Activated CD8-positive, alpha-beta memory T cell treated with anti-CD3 and anti-CD28 coated beads for 4 hours (primary cell): ENCODE measurements around the gene USP17L24.
"Not testable (repeated sequence)": the region's sequence is repeated elsewhere in the genome, so short reads cannot be mapped to it uniquely, and the experiment has no call there.

Source experiments
- DNase-seq, 2 donors: peaks; one replicate each; pipeline ENCODE4 v3.0.0-alpha.2; 2020; ENCODE audit warnings: low read depth in 2 of 2

The USP17L24 gene, protein sequence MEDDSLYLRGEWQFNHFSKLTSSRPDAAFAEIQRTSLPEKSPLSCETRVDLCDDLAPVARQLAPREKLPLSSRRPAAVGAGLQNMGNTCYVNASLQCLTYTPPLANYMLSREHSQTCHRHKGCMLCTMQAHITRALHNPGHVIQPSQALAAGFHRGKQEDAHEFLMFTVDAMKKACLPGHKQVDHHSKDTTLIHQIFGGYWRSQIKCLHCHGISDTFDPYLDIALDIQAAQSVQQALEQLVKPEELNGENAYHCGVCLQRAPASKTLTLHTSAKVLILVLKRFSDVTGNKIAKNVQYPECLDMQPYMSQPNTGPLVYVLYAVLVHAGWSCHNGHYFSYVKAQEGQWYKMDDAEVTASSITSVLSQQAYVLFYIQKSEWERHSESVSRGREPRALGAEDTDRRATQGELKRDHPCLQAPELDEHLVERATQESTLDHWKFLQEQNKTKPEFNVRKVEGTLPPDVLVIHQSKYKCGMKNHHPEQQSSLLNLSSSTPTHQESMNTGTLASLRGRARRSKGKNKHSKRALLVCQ

DNA sequence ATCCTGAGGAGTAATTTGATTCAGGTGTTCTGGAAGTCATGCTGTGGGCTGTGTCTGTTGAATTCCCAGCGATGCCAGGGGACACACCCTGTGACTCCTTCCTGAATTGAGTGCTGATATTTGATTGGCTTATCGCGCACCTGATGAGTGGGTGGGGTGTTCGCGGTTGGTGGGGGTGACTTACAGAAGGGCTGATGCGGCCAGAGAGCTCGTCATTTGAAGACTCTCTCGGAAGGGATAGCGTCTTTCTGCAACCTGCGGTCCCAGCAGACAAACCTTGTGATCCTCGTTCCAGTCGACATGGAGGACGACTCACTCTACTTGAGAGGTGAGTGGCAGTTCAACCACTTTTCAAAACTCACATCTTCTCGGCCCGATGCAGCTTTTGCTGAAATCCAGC, at the start of gene USP17L24:
Gene USP17L24, plus strand, starts transcription at position 301 of the 400 bp plus-strand sequence. Its CDS starts 0 bp downstream, at position 301.
- DNase-seq: not testable (repeated sequence)

DNA sequence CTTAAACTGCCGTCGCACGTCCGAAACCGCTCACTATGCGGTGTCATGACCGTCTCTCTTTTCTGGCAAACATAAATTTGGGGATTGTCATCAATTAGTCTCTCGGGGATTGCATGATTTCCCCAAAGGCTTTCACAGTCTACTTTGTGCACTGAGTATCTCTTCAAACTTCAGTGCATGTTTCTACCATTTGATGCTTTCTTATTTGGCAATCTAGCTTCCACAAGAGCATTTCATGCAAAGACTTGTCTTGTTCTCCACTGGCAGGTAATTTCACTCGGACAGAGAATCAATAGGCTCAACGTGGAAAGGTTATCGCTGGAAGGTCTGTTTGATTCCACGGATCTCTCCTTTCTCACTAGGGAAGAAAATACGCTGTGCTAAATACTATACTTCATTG, 774 bp upstream of the USP17L24 start:
- not testable (repeated sequence) for DNase-seq

DNA sequence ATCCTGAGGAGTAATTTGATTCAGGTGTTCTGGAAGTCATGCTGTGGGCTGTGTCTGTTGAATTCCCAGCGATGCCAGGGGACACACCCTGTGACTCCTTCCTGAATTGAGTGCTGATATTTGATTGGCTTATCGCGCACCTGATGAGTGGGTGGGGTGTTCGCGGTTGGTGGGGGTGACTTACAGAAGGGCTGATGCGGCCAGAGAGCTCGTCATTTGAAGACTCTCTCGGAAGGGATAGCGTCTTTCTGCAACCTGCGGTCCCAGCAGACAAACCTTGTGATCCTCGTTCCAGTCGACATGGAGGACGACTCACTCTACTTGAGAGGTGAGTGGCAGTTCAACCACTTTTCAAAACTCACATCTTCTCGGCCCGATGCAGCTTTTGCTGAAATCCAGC, 4.6 kb downstream of the USP17L24 start, which contains the start of gene USP17L25:
Gene USP17L25, plus strand, starts transcription at position 301 of the 400 bp plus-strand sequence. Its CDS starts 0 bp downstream, at position 301.
- DNase-seq: not testable (repeated sequence)

DNA sequence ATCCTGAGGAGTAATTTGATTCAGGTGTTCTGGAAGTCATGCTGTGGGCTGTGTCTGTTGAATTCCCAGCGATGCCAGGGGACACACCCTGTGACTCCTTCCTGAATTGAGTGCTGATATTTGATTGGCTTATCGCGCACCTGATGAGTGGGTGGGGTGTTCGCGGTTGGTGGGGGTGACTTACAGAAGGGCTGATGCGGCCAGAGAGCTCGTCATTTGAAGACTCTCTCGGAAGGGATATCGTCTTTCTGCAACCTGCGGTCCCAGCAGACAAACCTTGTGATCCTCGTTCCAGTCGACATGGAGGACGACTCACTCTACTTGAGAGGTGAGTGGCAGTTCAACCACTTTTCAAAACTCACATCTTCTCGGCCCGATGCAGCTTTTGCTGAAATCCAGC, 9.4 kb downstream of the USP17L24 start, which contains the start of gene USP17L26:
Gene USP17L26, plus strand, starts transcription at position 301 of the 400 bp plus-strand sequence. Its CDS starts 0 bp downstream, at position 301.
- not testable (repeated sequence) for DNase-seq

DNA sequence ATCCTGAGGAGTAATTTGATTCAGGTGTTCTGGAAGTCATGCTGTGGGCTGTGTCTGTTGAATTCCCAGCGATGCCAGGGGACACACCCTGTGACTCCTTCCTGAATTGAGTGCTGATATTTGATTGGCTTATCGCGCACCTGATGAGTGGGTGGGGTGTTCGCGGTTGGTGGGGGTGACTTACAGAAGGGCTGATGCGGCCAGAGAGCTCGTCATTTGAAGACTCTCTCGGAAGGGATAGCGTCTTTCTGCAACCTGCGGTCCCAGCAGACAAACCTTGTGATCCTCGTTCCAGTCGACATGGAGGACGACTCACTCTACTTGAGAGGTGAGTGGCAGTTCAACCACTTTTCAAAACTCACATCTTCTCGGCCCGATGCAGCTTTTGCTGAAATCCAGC, 14.1 kb downstream of the USP17L24 start, which contains the start of gene USP17L5:
Gene USP17L5, plus strand, starts transcription at position 301 of the 400 bp plus-strand sequence. Its CDS starts 0 bp downstream, at position 301.
- not testable (repeated sequence) for DNase-seq

DNA sequence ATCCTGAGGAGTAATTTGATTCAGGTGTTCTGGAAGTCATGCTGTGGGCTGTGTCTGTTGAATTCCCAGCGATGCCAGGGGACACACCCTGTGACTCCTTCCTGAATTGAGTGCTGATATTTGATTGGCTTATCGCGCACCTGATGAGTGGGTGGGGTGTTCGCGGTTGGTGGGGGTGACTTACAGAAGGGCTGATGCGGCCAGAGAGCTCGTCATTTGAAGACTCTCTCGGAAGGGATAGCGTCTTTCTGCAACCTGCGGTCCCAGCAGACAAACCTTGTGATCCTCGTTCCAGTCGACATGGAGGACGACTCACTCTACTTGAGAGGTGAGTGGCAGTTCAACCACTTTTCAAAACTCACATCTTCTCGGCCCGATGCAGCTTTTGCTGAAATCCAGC, 18.9 kb downstream of the USP17L24 start, which contains the start of gene USP17L27:
Gene USP17L27, plus strand, starts transcription at position 301 of the 400 bp plus-strand sequence. Its CDS starts 0 bp downstream, at position 301.
- not testable (repeated sequence) for DNase-seq

DNA sequence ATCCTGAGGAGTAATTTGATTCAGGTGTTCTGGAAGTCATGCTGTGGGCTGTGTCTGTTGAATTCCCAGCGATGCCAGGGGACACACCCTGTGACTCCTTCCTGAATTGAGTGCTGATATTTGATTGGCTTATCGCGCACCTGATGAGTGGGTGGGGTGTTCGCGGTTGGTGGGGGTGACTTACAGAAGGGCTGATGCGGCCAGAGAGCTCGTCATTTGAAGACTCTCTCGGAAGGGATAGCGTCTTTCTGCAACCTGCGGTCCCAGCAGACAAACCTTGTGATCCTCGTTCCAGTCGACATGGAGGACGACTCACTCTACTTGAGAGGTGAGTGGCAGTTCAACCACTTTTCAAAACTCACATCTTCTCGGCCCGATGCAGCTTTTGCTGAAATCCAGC, 23.6 kb downstream of the USP17L24 start, which contains the start of gene USP17L28:
Gene USP17L28, plus strand, starts transcription at position 301 of the 400 bp plus-strand sequence. Its CDS starts 0 bp downstream, at position 301.
- DNase-seq: not testable (repeated sequence)

DNA sequence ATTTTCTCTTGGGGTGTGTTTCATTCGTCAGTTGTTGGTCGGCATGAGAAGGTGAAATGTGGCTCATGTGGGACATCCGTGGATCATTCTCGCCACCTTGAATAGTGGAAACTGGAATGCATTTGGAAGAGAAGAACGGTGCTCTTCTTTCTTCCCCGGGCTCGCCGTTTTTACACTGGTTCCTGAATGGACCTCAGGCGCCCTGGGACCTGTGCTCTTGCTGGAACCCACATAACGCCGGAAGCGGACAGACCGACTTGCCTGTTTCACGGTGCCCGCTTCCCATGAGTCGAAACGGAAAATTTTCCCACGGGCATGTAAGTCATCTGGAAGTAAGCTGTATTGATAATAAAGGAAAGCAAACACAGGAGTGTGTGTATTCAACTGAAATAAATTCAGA, 25.9 kb downstream of the USP17L24 start:
- not testable (repeated sequence) for DNase-seq

DNA sequence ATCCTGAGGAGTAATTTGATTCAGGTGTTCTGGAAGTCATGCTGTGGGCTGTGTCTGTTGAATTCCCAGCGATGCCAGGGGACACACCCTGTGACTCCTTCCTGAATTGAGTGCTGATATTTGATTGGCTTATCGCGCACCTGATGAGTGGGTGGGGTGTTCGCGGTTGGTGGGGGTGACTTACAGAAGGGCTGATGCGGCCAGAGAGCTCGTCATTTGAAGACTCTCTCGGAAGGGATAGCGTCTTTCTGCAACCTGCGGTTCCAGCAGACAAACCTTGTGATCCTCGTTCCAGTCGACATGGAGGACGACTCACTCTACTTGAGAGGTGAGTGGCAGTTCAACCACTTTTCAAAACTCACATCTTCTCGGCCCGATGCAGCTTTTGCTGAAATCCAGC, 28.4 kb downstream of the USP17L24 start, which contains the start of gene USP17L29:
Gene USP17L29, plus strand, starts transcription at position 301 of the 400 bp plus-strand sequence. Its CDS starts 0 bp downstream, at position 301.
- DNase-seq: not testable (repeated sequence)

DNA sequence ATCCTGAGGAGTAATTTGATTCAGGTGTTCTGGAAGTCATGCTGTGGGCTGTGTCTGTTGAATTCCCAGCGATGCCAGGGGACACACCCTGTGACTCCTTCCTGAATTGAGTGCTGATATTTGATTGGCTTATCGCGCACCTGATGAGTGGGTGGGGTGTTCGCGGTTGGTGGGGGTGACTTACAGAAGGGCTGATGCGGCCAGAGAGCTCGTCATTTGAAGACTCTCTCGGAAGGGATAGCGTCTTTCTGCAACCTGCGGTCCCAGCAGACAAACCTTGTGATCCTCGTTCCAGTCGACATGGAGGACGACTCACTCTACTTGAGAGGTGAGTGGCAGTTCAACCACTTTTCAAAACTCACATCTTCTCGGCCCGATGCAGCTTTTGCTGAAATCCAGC, 37.9 kb downstream of the USP17L24 start, which contains the start of gene USP17L30:
Gene USP17L30, plus strand, starts transcription at position 301 of the 400 bp plus-strand sequence. Its CDS starts 0 bp downstream, at position 301.
- DNase-seq: not testable (repeated sequence)
